GM12892 (cell line): ENCODE data around the gene ADAMTS10.

Source experiments
- POLR2A ChIP-seq: IDR thresholded peaks from 2 replicates; pipeline ENCODE4 v1.6.1; 2011; ENCODE audit warnings: low read depth, low read length, control low read depth
- TAF1 ChIP-seq: IDR thresholded peaks from 2 replicates; pipeline ENCODE4 v1.6.1; 2011; ENCODE audit warnings: low read depth, mild to moderate bottlenecking, control low read depth, low read length, borderline replicate concordance

GRCh38 chr19:8629996-8630683, 19.6 kb upstream of the ADAMTS10 start, which contains the start of gene NFILZ:
- TF ChIP-seq TAF1 (no peak), POLR2A (no peak)
